BLaER1 treated with 17β-estradiol and CSF1 and Interleukin-3, amounts not matched to agents 10 nM and 100 nM (cell line): ENCODE results near the gene LCE2B.

Source experiments
- H3K27ac ChIP-seq, 11 experiments: shearing (Covaris generic); formaldehyde crosslinking; 2 replicates each; pipeline ENCODE4 v1.8.1; 2022
- H3K27me3 ChIP-seq, 11 experiments: shearing (Covaris generic); formaldehyde crosslinking; 2 replicates each; pipeline ENCODE4 v1.8.1; 2022
- H3K36me3 ChIP-seq, 11 experiments: shearing (Covaris generic); formaldehyde crosslinking; 2 replicates each; pipeline ENCODE4 v1.8.1; 2022
- H3K4me1 ChIP-seq, 10 experiments: shearing (Covaris generic); formaldehyde crosslinking; 2 replicates each; pipeline ENCODE4 v1.8.1; 2022
- H3K4me2 ChIP-seq, 11 experiments: shearing (Covaris generic); formaldehyde crosslinking; 2 replicates each; pipeline ENCODE4 v1.8.1; 2022
- H3K4me3 ChIP-seq, 10 experiments: shearing (Covaris generic); formaldehyde crosslinking; 2 replicates each; pipeline ENCODE4 v1.8.1; 2022
- H3K9ac ChIP-seq, 11 experiments: shearing (Covaris generic); formaldehyde crosslinking; 2 replicates each; pipeline ENCODE4 v1.8.1; 2022
- H3K9me3 ChIP-seq, 11 experiments: shearing (Covaris generic); formaldehyde crosslinking; replicated peaks in 1 of 11; 2 replicates each; pipeline ENCODE4 v1.8.1; 2022
- H4K20me1 ChIP-seq, 11 experiments: shearing (Covaris generic); formaldehyde crosslinking; 2 replicates each; pipeline ENCODE4 v1.8.1; 2022
- Cebpa-rat ChIP-seq, 11 experiments: shearing (Covaris generic); IDR thresholded peaks; 2 replicates each; pipeline ENCODE4 v1.8.1; 2022

LCE2B gene

GRCh38 chr1:152718238-152718637, 32.3 kb downstream of the LCE2B start:
- Histone ChIP-seq H4K20me1 (no peaks in the 10 kb centered on the region), H3K4me1 (no peaks in the 10 kb centered on the region), H3K4me2 (no peak overlapping the region), H3K9ac (no peak overlapping the region), H3K27me3 (no peaks in the 10 kb centered on the region), H3K36me3 (no peaks in the 10 kb centered on the region), H3K27ac (no peak overlapping the region), H3K9me3 (peaks cover 6 to 15% (median 10%) of the 10 kb centered on the region in 11 experiments; a peak in 19 of 22 replicates), H3K4me3 (no peak overlapping the region)
- TF ChIP-seq Cebpa-rat (IDR thresholded peaks at IDR 0.05), result no peak

GRCh38 chr1:152725261-152725660, 39.3 kb downstream of the LCE2B start:
- Histone ChIP-seq H3K4me2 (no peak overlapping the region), H3K4me3 (no peak overlapping the region), H3K36me3 (no peaks in the 10 kb centered on the region), H3K9me3 (no peaks in the 10 kb centered on the region), H3K27me3 (no peaks in the 10 kb centered on the region), H3K4me1 (no peaks in the 10 kb centered on the region), H4K20me1 (no peaks in the 10 kb centered on the region), H3K9ac (no peak overlapping the region), H3K27ac (no peak overlapping the region)
- no peak for TF ChIP-seq Cebpa-rat (IDR thresholded peaks at IDR 0.05)

GRCh38 chr1:152728986-152729385, 43.1 kb downstream of the LCE2B start:
- Histone ChIP-seq H4K20me1 (no peaks in the 10 kb centered on the region), H3K4me3 (no peak overlapping the region), H3K27me3 (no peaks in the 10 kb centered on the region), H3K9ac (no peak overlapping the region), H3K4me2 (no peak overlapping the region), H3K9me3 (no peaks in the 10 kb centered on the region), H3K36me3 (no peaks in the 10 kb centered on the region), H3K4me1 (no peaks in the 10 kb centered on the region), H3K27ac (no peak overlapping the region)
- TF ChIP-seq Cebpa-rat (IDR thresholded peaks at IDR 0.05), result no peak

GRCh38 chr1:152735648-152736047, 49.7 kb downstream of the LCE2B start:
- no peak overlapping the region for H3K4me3 ChIP-seq
- H3K27me3 ChIP-seq, result no peaks in the 10 kb centered on the region
- H3K36me3 ChIP-seq, result no peaks in the 10 kb centered on the region
- no peak overlapping the region for H3K9ac ChIP-seq
- no peaks in the 10 kb centered on the region for H3K9me3 ChIP-seq
- no peak for TF ChIP-seq Cebpa-rat (IDR thresholded peaks at IDR 0.05)
- no peaks in the 10 kb centered on the region for H3K4me1 ChIP-seq
- no peaks in the 10 kb centered on the region for H4K20me1 ChIP-seq
- no peak overlapping the region for H3K27ac ChIP-seq
- H3K4me2 ChIP-seq, result no peak overlapping the region
